Measurements from ENCODE around the gene PPP2R5C. TPM values are rescaled to one million over a fixed set of nuclear protein-coding genes. Genes with fewer than 3 reads are reported as not detected.

The PPP2R5C gene
- total RNA-seq (2021; fragmentation: NEBNext Ultra II Directional; extraction: Animal tissue kit (Norgen Biotek cat#: 25700)) (95.9 and 102 TPM in 2 replicates), polyA plus RNA-seq (2011; rRNA removed) (35.1 and 49.6 TPM in 2 replicates), polyA minus RNA-seq (2011; rRNA and poly(A)+ RNA removed) (86.1 and 102 TPM in 2 replicates)
- polyA plus RNA-seq (2011; cell fraction: cytosol; rRNA removed) = 51.3 TPM
- 44.9 TPM for polyA plus RNA-seq (2011; cell fraction: nucleus; rRNA removed)
- 47.5 to 73.4 TPM (median 53.6 TPM) in 4 replicates for polyA plus RNA-seq (2012, experiment 1 of 2)
- 17.1 TPM for polyA plus RNA-seq (2012, experiment 2 of 2)
- polyA plus RNA-seq (2013, experiment 1 of 2) = 145 TPM
- 143 TPM for polyA plus RNA-seq (2013, experiment 2 of 2)
- 44.5 TPM for polyA minus RNA-seq (2011; cell fraction: cytosol; rRNA and poly(A)+ RNA removed)
- 73.2 TPM for polyA minus RNA-seq (2011; cell fraction: nucleus; rRNA and poly(A)+ RNA removed)
- long read RNA-seq, experiment 1, transcript PPP2R5C-205 (12 exons, 1,526 nt) = major isoform, 29 of 72 reads
- long read RNA-seq, experiment 1, partial matches to known transcripts = 15 of 72 reads
- long read RNA-seq, experiment 1, other reads (novel, unspliced or antisense) = 23 of 72 reads
- long read RNA-seq, experiment 2, transcript PPP2R5C-205 (12 exons, 1,526 nt) = major isoform, 13 of 16 reads
- long read RNA-seq, experiment 2, partial matches to known transcripts = 1 of 16 reads
- long read RNA-seq, experiment 2, other reads (novel, unspliced or antisense) = 2 of 16 reads

GRCh38 chr14:101761032-101761880, at the start of gene PPP2R5C:
Gene PPP2R5C (plus strand): TSS chr14:101761709. CDS start chr14:101761894, 185 bp downstream.
- DNase-seq (ENCODE audit: low read depth in 1 of 2, low spot score in 2 of 2) = peak; percentile 41 to 91
- H3K36me3 ChIP-seq (ENCODE audit: control insufficient read depth in 2 of 4, insufficient read depth in 4 of 4, low read length in 3 of 4) = 0 out of 8 replicates have a peak, but pooled peaks cover 0 to 3% (median 0%) of the 10 kb centered on the region in 4 experiments
- H4K5ac ChIP-seq (ENCODE audit: insufficient read length, low read depth, low read length) = peak within 1 kb of the TSS; percentile 52
- ChIA-PET CTCF (ENCODE audit: partially characterized antibody) (interaction anchor here (0.5 to 2.5 kb wide), 3 partner anchors 10 to 1113 kb away, joined by 3 to 8 read pairs (median 6); no protein-coding TSS in a partner anchor), POLR2A (ENCODE audit: partially characterized antibody) (no interaction called here)
- peak within 1 kb of the TSS; percentile 38 to 74 (median 58); a peak in 5 of 7 replicates for H3K9ac ChIP-seq (replicated peaks in 1 of 4; ENCODE audit: extremely low read depth in 1 of 4, low read depth in 3 of 4, low read length in 3 of 4)
- no peak for FAIRE-seq
- H4K91ac ChIP-seq (replicated peaks; ENCODE audit: insufficient read length, low read length) = peak within 1 kb of the TSS; percentile 12
- H3K23me2 ChIP-seq (ENCODE audit: low read depth, low read length) = peaks cover 3% of the 10 kb centered on the region; the same call in 1 of the 2 replicates
- no peak within 1 kb of the TSS for H2BK15ac ChIP-seq (ENCODE audit: low read length)
- H3K4me1 ChIP-seq (replicated peaks in 1 of 4; ENCODE audit: control insufficient read depth in 3 of 4, insufficient read depth in 4 of 4, low read length in 3 of 4) = peaks cover 0 to 3% (median 2%) of the 10 kb centered on the region in 4 experiments; a peak in 4 of 7 replicates
- 0 out of 2 replicates have a peak within 1 kb of the TSS, but pooled peaks have one; percentile 29 for H2BK5ac ChIP-seq (ENCODE audit: low read depth, low read length)
- H3K27me3 ChIP-seq (replicated peaks in 1 of 4; ENCODE audit: control insufficient read depth in 3 of 4, extremely low read depth in 1 of 4, insufficient read depth in 3 of 4, low read length in 3 of 4) = peaks cover 3 to 18% (median 11%) of the 10 kb centered on the region in 4 experiments; a peak in 6 of 7 replicates
- no peak within 1 kb of the TSS for H3K4ac ChIP-seq (replicated peaks; ENCODE audit: insufficient read length, low read depth, low read length)
- H2AFZ ChIP-seq (ENCODE audit: low read length) = peak within 1 kb of the TSS; percentile 96
- peak within 1 kb of the TSS; percentile 24 for H3K56ac ChIP-seq (replicated peaks; ENCODE audit: insufficient read length, low read depth, low read length)
- no peak within 1 kb of the TSS for H3K18ac ChIP-seq (ENCODE audit: extremely low read depth, low read length)
- peak within 1 kb of the TSS; percentile 35; the same call in 1 of the 2 replicates for H4K8ac ChIP-seq (ENCODE audit: extremely low read depth, insufficient read depth, low read length)
- H3K4me3 ChIP-seq (ENCODE audit: extremely low read depth in 1 of 4, insufficient read depth in 2 of 4, low read depth in 3 of 4, low read length in 4 of 4) = peak within 1 kb of the TSS; percentile 90 to 97 (median 94)
- peaks cover 0 to 7% of the 10 kb centered on the region in 2 experiments for H4K20me1 ChIP-seq (replicated peaks in 1 of 2; ENCODE audit: control insufficient read depth in 1 of 2, insufficient read depth in 2 of 2, low read length in 2 of 2)
- no peaks in the 10 kb centered on the region for H3K9me3 ChIP-seq (ENCODE audit: insufficient read depth in 2 of 2, low read depth in 1 of 2, low read length in 1 of 2)
- no peak within 1 kb of the TSS for H2AK5ac ChIP-seq (ENCODE audit: low read depth, low read length)
- no peak within 1 kb of the TSS for H3K23ac ChIP-seq (ENCODE audit: insufficient read length)
- H3K79me1 ChIP-seq (ENCODE audit: low read depth, low read length) = no peaks in the 10 kb centered on the region
- H2BK12ac ChIP-seq (ENCODE audit: low read depth, low read length) = no peak within 1 kb of the TSS
- H3K27ac ChIP-seq (ENCODE audit: low read depth, low read length) = peak within 1 kb of the TSS; percentile 58; the same call in 1 of the 2 replicates
- WGBS, 2 experiments (ENCODE audit: extremely low coverage in 1 of 2, insufficient coverage in 1 of 2, insufficient read length in 1 of 2, insufficient replicate concordance in 2 of 2, low coverage in 1 of 2, low lambda C conversion rate in 2 of 2, missing lambda C conversion rate in 1 of 2) = 1% methylated on average over 22 of the region's 110 CpGs; no CpG with 5 or more reads in 1 of the 2 experiments
- no peaks in the 10 kb centered on the region for H3K79me2 ChIP-seq (ENCODE audit: control insufficient read depth in 1 of 2, insufficient read depth in 2 of 2, low read length in 2 of 2)
- H2BK20ac ChIP-seq (ENCODE audit: low read length) = no peak within 1 kb of the TSS
- no peak within 1 kb of the TSS for H3K14ac ChIP-seq (ENCODE audit: insufficient read length)
- peak within 1 kb of the TSS; percentile 63 to 95 for H3K4me2 ChIP-seq (ENCODE audit: insufficient read depth in 1 of 2, low read depth in 2 of 2, low read length in 2 of 2)
- no peak within 1 kb of the TSS for H2BK120ac ChIP-seq (replicated peaks; ENCODE audit: low read depth, low read length)
- TF ChIP-seq HDAC2 (IDR thresholded peaks at IDR 0.05; ENCODE audit: borderline replicate concordance in 1 of 2, low read depth in 2 of 2, low read length in 2 of 2) (peak in 1 of 2 experiments; percentile 89; a peak in 2 of 4 replicates), KDM5A (IDR thresholded peaks at IDR 0.05; ENCODE audit: low read length) (no peak), CREB1 (IDR thresholded peaks at IDR 0.05) (0 out of 2 replicates have a peak, but pooled peaks have one; percentile 34), BACH1 (IDR thresholded peaks at IDR 0.05; ENCODE audit: low read length) (peak; percentile 10; the same call in 1 of the 2 replicates), PHF8 (conservative IDR thresholded peaks at IDR 0.05; ENCODE audit: low read depth, low read length) (peak; percentile 73), SAP30 (IDR thresholded peaks at IDR 0.05; ENCODE audit: insufficient read depth, insufficient replicate concordance, low read length) (peak; percentile 88), CBX8 (IDR thresholded peaks at IDR 0.05; ENCODE audit: borderline replicate concordance, low read depth, low read length) (no peak)
